ENCODE measurements around the gene SLC22A5.

The SLC22A5 gene

GRCh38 chr5:132371603-132371994 is 2.1 kb downstream of the SLC22A5 start:
- no peak overlapping the region for H3K4me3 ChIP-seq (ENCODE audit: low read length)
- no peaks in the 10 kb centered on the region for H3F3A ChIP-seq (ENCODE audit: insufficient read depth, low read length)
- no peak overlapping the region for H3K27ac ChIP-seq (ENCODE audit: low read length)
- no peak for DNase-seq
- peaks cover 8% of the 10 kb centered on the region for H3K79me2 ChIP-seq (ENCODE audit: low read length)
- no peak overlapping the region for H2AFZ ChIP-seq (ENCODE audit: low read length)
- H3K4me1 ChIP-seq (ENCODE audit: low read length), result peaks cover 5% of the 10 kb centered on the region
- TF ChIP-seq EZH2 (optimal IDR thresholded peaks at IDR 0.05; ENCODE audit: low read depth, low read length) (no peak), EZH2phosphoT487 (IDR thresholded peaks at IDR 0.05; ENCODE audit: low read length) (no peak), CTCF (IDR thresholded peaks at IDR 0.05; ENCODE audit: low read length) (no peak)
- H3K9ac ChIP-seq (ENCODE audit: low read length), result no peak overlapping the region
- no peaks in the 10 kb centered on the region for H3K27me3 ChIP-seq (replicated peaks; ENCODE audit: insufficient read depth, low read length)
- H3K36me3 ChIP-seq (replicated peaks; ENCODE audit: insufficient read depth, low read length), result no peaks in the 10 kb centered on the region
- no peaks in the 10 kb centered on the region for H4K20me1 ChIP-seq (ENCODE audit: insufficient read depth, low read length)
- no peaks in the 10 kb centered on the region for H3K9me3 ChIP-seq (replicated peaks; ENCODE audit: insufficient read depth, low read length)
- no peaks in the 10 kb centered on the region for H3K9me2 ChIP-seq (replicated peaks; ENCODE audit: insufficient read depth, low read length)
- H3K4me2 ChIP-seq (ENCODE audit: low read depth, low read length), result no peak overlapping the region

GRCh38 chr5:132372127-132372526 is 2.6 kb downstream of the SLC22A5 start:
- Histone ChIP-seq H3K4me1 (ENCODE audit: low read length) (peaks cover 5% of the 10 kb centered on the region), H3K9me2 (replicated peaks; ENCODE audit: insufficient read depth, low read length) (no peaks in the 10 kb centered on the region), H3K9me3 (replicated peaks; ENCODE audit: insufficient read depth, low read length) (no peaks in the 10 kb centered on the region), H3K4me3 (ENCODE audit: low read length) (no peak overlapping the region), H3F3A (ENCODE audit: insufficient read depth, low read length) (no peaks in the 10 kb centered on the region), H3K27ac (ENCODE audit: low read length) (no peak overlapping the region), H3K9ac (ENCODE audit: low read length) (no peak overlapping the region), H2AFZ (ENCODE audit: low read length) (no peak overlapping the region), H3K79me2 (ENCODE audit: low read length) (peaks cover 8% of the 10 kb centered on the region), H3K4me2 (ENCODE audit: low read depth, low read length) (no peak overlapping the region), H4K20me1 (ENCODE audit: insufficient read depth, low read length) (no peaks in the 10 kb centered on the region), H3K27me3 (replicated peaks; ENCODE audit: insufficient read depth, low read length) (no peaks in the 10 kb centered on the region), H3K36me3 (replicated peaks; ENCODE audit: insufficient read depth, low read length) (no peaks in the 10 kb centered on the region)
- TF ChIP-seq EZH2 (optimal IDR thresholded peaks at IDR 0.05; ENCODE audit: low read depth, low read length), result no peak
- TF ChIP-seq EZH2phosphoT487 (IDR thresholded peaks at IDR 0.05; ENCODE audit: low read length), result no peak
- no peak for TF ChIP-seq CTCF (IDR thresholded peaks at IDR 0.05; ENCODE audit: low read length)
- no peak for DNase-seq

- no peaks in the 10 kb centered on the region for H3K27me3 ChIP-seq (replicated peaks; ENCODE audit: insufficient read depth, low read length)
- DNase-seq, result no peak
- no peaks in the 10 kb centered on the region for H3K9me2 ChIP-seq (replicated peaks; ENCODE audit: insufficient read depth, low read length)
- H3K9me3 ChIP-seq (replicated peaks; ENCODE audit: insufficient read depth, low read length), result no peaks in the 10 kb centered on the region
- H3K79me2 ChIP-seq (ENCODE audit: low read length), result peaks cover 8% of the 10 kb centered on the region
- no peaks in the 10 kb centered on the region for H3K36me3 ChIP-seq (replicated peaks; ENCODE audit: insufficient read depth, low read length)
- no peak overlapping the region for H3K9ac ChIP-seq (ENCODE audit: low read length)
- H3F3A ChIP-seq (ENCODE audit: insufficient read depth, low read length), result no peaks in the 10 kb centered on the region
- no peaks in the 10 kb centered on the region for H4K20me1 ChIP-seq (ENCODE audit: insufficient read depth, low read length)
- H3K4me1 ChIP-seq (ENCODE audit: low read length), result peaks cover 5% of the 10 kb centered on the region
- H2AFZ ChIP-seq (ENCODE audit: low read length), result no peak overlapping the region
- no peak overlapping the region for H3K4me3 ChIP-seq (ENCODE audit: low read length)
- H3K27ac ChIP-seq (ENCODE audit: low read length), result no peak overlapping the region
- TF ChIP-seq CTCF (IDR thresholded peaks at IDR 0.05; ENCODE audit: low read length), result no peak
- TF ChIP-seq EZH2 (optimal IDR thresholded peaks at IDR 0.05; ENCODE audit: low read depth, low read length), result no peak
- TF ChIP-seq EZH2phosphoT487 (IDR thresholded peaks at IDR 0.05; ENCODE audit: low read length), result no peak
- H3K4me2 ChIP-seq (ENCODE audit: low read depth, low read length), result no peak overlapping the region
These were observed 3.0 kb downstream of the SLC22A5 start for GRCh38 chr5:132372542-132372941.

All from MM.1S (cell line).